SU-DHL-6 (cell line): ENCODE results near the gene FATE1.

Experiments used
- H2AFZ ChIP-seq: fragments of 200-600 bp; sonication (generic); 2 replicates; pipeline ENCODE4 v1.6.1; 2014; ENCODE audit warnings: low read depth, mild to moderate bottlenecking, moderate library complexity, mixed read lengths, antibody characterized with exemption, low read length; ENCODE audit not compliant: severe bottlenecking
- H3F3A ChIP-seq: fragments of 200-600 bp; shearing (Covaris generic); 2 replicates; pipeline ENCODE4 v1.6.0; 2016; ENCODE audit warnings: antibody characterized with exemption, mild to moderate bottlenecking; ENCODE audit not compliant: insufficient read depth
- H3K27ac ChIP-seq: fragments of 200-600 bp; sonication (generic); 2 replicates; pipeline ENCODE4 v1.5.1; 2016; ENCODE audit warnings: low read depth, mild to moderate bottlenecking, low read length, moderate library complexity, mixed read lengths
- H3K27me3 ChIP-seq: fragments of 200-600 bp; sonication (generic), shearing (Covaris generic); 2 replicates; pipeline ENCODE4 v1.6.0; 2014; ENCODE audit warnings: mild to moderate bottlenecking, low read length
- H3K36me3 ChIP-seq: fragments of 200-600 bp; sonication (generic); 2 replicates; pipeline ENCODE4 v1.6.1; 2014; ENCODE audit warnings: mild to moderate bottlenecking, low read length, mixed read lengths
- H3K4me2 ChIP-seq: fragments of 300-600, 200-600 bp; shearing (Covaris generic), sonication (generic); 2 replicates; pipeline ENCODE4 v1.6.0; 2014; ENCODE audit warnings: low read length, low read depth, mild to moderate bottlenecking; ENCODE audit not compliant: poor library complexity, severe bottlenecking
- H3K4me3 ChIP-seq: fragments of 200-600 bp; sonication (generic); 2 replicates; pipeline ENCODE4 v1.5.1; 2014; ENCODE audit warnings: antibody characterized with exemption, low read length, mild to moderate bottlenecking, mixed read lengths; ENCODE audit not compliant: insufficient read depth, poor library complexity, severe bottlenecking
- H3K79me2 ChIP-seq: fragments of 200-600 bp; sonication (generic); 2 replicates; pipeline ENCODE4 v1.6.1; 2014; ENCODE audit warnings: mild to moderate bottlenecking, low read length, moderate library complexity; ENCODE audit not compliant: insufficient read depth
- H3K9ac ChIP-seq: fragments of 200-600 bp; sonication (generic); 2 replicates; pipeline ENCODE4 v1.7.0; 2014; ENCODE audit warnings: mild to moderate bottlenecking, low read length
- H3K9me2 ChIP-seq: fragments of 200-600 bp; sonication (generic); replicated peaks from 2 replicates; pipeline ENCODE4 v1.6.1; 2014; ENCODE audit warnings: low read length; ENCODE audit not compliant: insufficient read depth
- H3K9me3 ChIP-seq: fragments of 200-600 bp; sonication (generic); 2 replicates; pipeline ENCODE4 v1.6.1; 2014; ENCODE audit warnings: low read length, mixed read lengths; ENCODE audit not compliant: insufficient read depth
- H4K20me1 ChIP-seq: fragments of 200-600 bp; sonication (generic); 2 replicates; pipeline ENCODE4 v1.6.1; 2014; ENCODE audit warnings: low read depth, mild to moderate bottlenecking, antibody characterized with exemption, low read length, moderate library complexity, mixed read lengths
- CTCF ChIP-seq: fragments of 200-600 bp; sonication (generic); IDR thresholded peaks from one replicate; pipeline ENCODE4 v1.5.1; 2017; ENCODE audit warnings: antibody characterized with exemption, mild to moderate bottlenecking, low read length, moderate library complexity; ENCODE audit not compliant: insufficient read depth, poor library complexity, severe bottlenecking
- EZH2phosphoT487 ChIP-seq: fragments of 200-600 bp; sonication (generic), shearing (Covaris generic); conservative IDR thresholded peaks from 2 replicates; pipeline ENCODE4 v1.6.1; 2018; ENCODE audit warnings: mild to moderate bottlenecking, antibody characterized with exemption, low read length, moderate library complexity, mixed read lengths

Gene FATE1

DNA sequence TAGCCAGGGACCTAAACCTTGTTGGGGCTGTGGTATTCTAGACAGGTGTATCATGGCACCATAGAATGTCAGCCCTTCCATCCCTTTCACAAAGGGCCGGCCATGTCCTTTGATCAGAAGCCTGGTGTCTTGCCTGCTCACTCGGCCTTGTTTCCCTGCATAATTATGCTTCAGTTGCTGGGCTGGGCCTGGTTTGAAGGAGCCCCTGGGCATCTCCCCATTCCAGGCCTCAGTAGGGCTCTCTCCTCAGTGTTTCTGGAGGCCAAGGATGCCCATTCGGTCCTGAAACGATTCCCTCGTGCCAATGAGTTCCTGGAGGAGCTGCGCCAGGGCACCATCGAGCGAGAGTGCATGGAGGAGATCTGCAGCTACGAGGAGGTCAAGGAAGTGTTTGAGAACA, 16.1 kb upstream of the FATE1 start:
- no peaks in the 10 kb centered on the region for H4K20me1 ChIP-seq
- no peak overlapping the region for H3K4me3 ChIP-seq
- H3K36me3 ChIP-seq: no peaks in the 10 kb centered on the region
- H3K9me2 ChIP-seq: no peaks in the 10 kb centered on the region
- no peak overlapping the region for H2AFZ ChIP-seq
- H3K27ac ChIP-seq: no peak overlapping the region
- TF ChIP-seq CTCF (no peak), EZH2phosphoT487 (no peak)
- no peaks in the 10 kb centered on the region for H3K9me3 ChIP-seq
- H3K79me2 ChIP-seq: no peaks in the 10 kb centered on the region
- H3K27me3 ChIP-seq: no peaks in the 10 kb centered on the region
- H3K9ac ChIP-seq: no peak overlapping the region
- H3K4me2 ChIP-seq: no peak overlapping the region
- H3F3A ChIP-seq: no peaks in the 10 kb centered on the region

DNA sequence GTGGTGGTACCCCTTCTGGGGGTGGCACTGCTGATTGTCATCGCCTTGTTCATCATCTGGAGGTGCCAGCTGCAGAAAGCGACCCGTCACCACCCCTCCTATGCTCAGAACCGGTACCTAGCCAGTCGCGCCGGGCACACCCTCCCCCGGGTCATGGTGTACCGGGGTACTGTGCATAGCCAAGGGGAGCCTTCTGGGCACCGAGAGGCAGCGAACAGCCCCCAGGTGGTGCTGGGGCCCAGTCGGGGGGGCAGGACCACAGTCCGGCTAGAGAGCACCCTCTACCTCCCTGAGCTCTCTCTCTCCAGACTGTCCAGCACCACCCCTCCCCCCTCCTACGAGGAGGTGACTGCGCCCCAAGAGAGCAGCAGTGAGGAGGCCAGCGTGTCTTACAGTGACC, 15.3 kb upstream of the FATE1 start:
- Histone ChIP-seq H2AFZ (no peak overlapping the region), H3K4me2 (no peak overlapping the region), H3K79me2 (no peaks in the 10 kb centered on the region), H3K9me3 (no peaks in the 10 kb centered on the region), H3K9me2 (no peaks in the 10 kb centered on the region), H3K27ac (no peak overlapping the region), H3K36me3 (no peaks in the 10 kb centered on the region), H3K9ac (no peak overlapping the region), H3K4me3 (no peak overlapping the region), H3K27me3 (no peaks in the 10 kb centered on the region), H3F3A (no peaks in the 10 kb centered on the region), H4K20me1 (no peaks in the 10 kb centered on the region)
- TF ChIP-seq CTCF (no peak), EZH2phosphoT487 (no peak)

DNA sequence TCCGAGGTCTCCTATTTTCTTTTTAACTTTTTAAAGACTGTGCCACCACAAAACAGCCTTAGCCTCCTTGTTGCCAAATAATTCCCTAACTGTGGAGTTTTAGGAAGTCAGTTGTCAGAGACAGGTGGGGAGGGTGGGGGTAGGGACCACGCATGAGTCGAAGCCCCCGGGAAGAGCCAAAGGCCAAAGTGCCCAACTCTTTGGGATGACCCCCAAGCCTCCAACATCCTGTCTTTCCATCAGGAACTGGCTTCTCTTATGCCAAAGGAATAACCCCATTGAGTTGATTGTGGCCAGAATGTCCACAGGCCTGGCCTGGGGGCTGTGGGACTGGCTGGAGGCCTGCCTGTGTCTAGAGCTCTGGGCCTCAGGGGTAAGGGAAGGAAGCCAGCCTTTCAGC, 14.8 kb upstream of the FATE1 start:
- Histone ChIP-seq H3K9me3 (no peaks in the 10 kb centered on the region), H3K36me3 (no peaks in the 10 kb centered on the region), H3K4me3 (no peak overlapping the region), H3K9ac (no peak overlapping the region), H2AFZ (no peak overlapping the region), H3K27ac (no peak overlapping the region), H3K4me2 (no peak overlapping the region), H3F3A (no peaks in the 10 kb centered on the region), H3K9me2 (no peaks in the 10 kb centered on the region), H3K79me2 (no peaks in the 10 kb centered on the region), H3K27me3 (no peaks in the 10 kb centered on the region), H4K20me1 (no peaks in the 10 kb centered on the region)
- TF ChIP-seq CTCF (no peak), EZH2phosphoT487 (no peak)

DNA sequence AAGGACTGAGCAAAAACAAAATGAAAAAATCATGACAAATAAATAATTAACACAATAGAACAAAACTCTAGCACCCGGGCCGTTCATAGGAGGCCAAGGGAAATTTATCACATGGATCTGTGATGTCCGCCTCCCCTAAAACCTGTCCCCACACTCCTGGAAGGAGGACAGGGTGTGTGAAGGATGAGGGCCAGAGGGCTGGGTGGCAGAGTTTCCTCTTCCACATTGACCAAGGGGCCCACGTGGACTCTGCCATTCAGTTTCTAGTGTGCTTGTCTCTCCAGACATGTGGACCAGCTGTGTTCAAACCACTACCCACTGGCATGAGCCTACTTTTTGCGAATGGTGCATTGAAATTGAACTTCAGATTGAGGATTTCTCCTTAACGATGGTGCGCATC, 14.3 kb upstream of the FATE1 start:
- Histone ChIP-seq H3K9ac (no peak overlapping the region), H3F3A (no peaks in the 10 kb centered on the region), H3K79me2 (no peaks in the 10 kb centered on the region), H3K9me3 (no peaks in the 10 kb centered on the region), H3K27ac (no peak overlapping the region), H2AFZ (no peak overlapping the region), H3K4me2 (no peak overlapping the region), H4K20me1 (no peaks in the 10 kb centered on the region), H3K9me2 (no peaks in the 10 kb centered on the region), H3K27me3 (no peaks in the 10 kb centered on the region), H3K4me3 (no peak overlapping the region), H3K36me3 (no peaks in the 10 kb centered on the region)
- TF ChIP-seq CTCF (no peak), EZH2phosphoT487 (no peak)
